ENCODE measurements around the gene TXNDC12. TPM values are rescaled to one million over a fixed set of nuclear protein-coding genes. Genes with fewer than 3 reads are reported as not detected.

Gene TXNDC12
- total and polyA plus RNA-seq, 9 of the 15 experiments (the other 6 are each of a cell fraction or from before 2014, with no cell fraction given) = 17.0 to 60.8 (median 37.8) TPM

- Histone ChIP-seq H3K27me3 (ENCODE audit: control insufficient read depth in 2 of 2, insufficient read depth in 2 of 2, low read length in 2 of 2) (no peaks in the 10 kb centered on the region; a peak in 1 of 5 replicates), H2AFZ (ENCODE audit: low read depth, low read length) (peak overlapping the region; percentile 86), H3K36me3 (ENCODE audit: control insufficient read depth, insufficient read depth, low read length) (peaks cover 42% of the 10 kb centered on the region), H3K79me2 (ENCODE audit: control insufficient read depth, insufficient read depth, low read length) (peaks cover 80% of the 10 kb centered on the region), H3K4me2 (ENCODE audit: insufficient read depth, low read length) (peak overlapping the region; percentile 99), H3K27ac (ENCODE audit: extremely low read depth, low read depth, low read length) (peak overlapping the region; percentile 94), H3K9ac (ENCODE audit: insufficient read depth in 1 of 2, low read depth in 2 of 2, low read length in 2 of 2) (peak overlapping the region; percentile 93 to 94), H3K9me3 (replicated peaks; ENCODE audit: control insufficient read depth, insufficient read depth, low read depth, low read length) (no peaks in the 10 kb centered on the region), H3K4me1 (replicated peaks in 1 of 2; ENCODE audit: control insufficient read depth in 2 of 2, insufficient read depth in 2 of 2, low read length in 2 of 2) (peaks cover 5 to 16% of the 10 kb centered on the region in 2 experiments), H3K4me3 (peak overlapping the region; percentile 83), H4K20me1 (replicated peaks; ENCODE audit: control insufficient read depth, insufficient read depth, low read length) (no peaks in the 10 kb centered on the region), H3K9me1 (ENCODE audit: control insufficient read depth, insufficient read depth, low read length) (no peaks in the 10 kb centered on the region)
- POLR2A ChIA-PET = interaction anchor here (0.6 to 3.8 kb wide), 11 partner anchors 8 to 1854 kb away, joined by 3 to 32 read pairs (median 4); no protein-coding TSS in a partner anchor
- 0% methylated on average over 4 of the region's 4 CpGs for WGBS (ENCODE audit: insufficient coverage, low coverage, missing lambda C conversion rate)
- intact Hi-C loops (cut with micrococcal nuclease) = loop anchor here (5.0 kb wide), 1 partner anchor 495 kb away; the partner anchor contains the start of gene TUT4
- no peak for ATAC-seq
- FAIRE-seq = no peak
- no peak for DNase-seq (ENCODE audit: extremely low read depth in 1 of 4, low spot score in 3 of 4)
- CTCF ChIA-PET (ENCODE audit: low intra/inter-chr PET ratio) = no interaction called here
- in situ Hi-C loops (cut with MboI) = no loop called here
- TF ChIP-seq NFATC3 (IDR thresholded peaks at IDR 0.05) (peak; percentile 15; the same call in 1 of the 2 replicates), TRIM24 (IDR thresholded peaks at IDR 0.05) (no peak), SP2 (IDR thresholded peaks at IDR 0.05; ENCODE audit: extremely low read depth, low read depth, low read length, poor library complexity, severe bottlenecking) (no peak), NR2C1 (IDR thresholded peaks at IDR 0.05) (no peak), NR2C1 (tag; IDR thresholded peaks at IDR 0.05) (no peak), LARP7 (IDR thresholded peaks at IDR 0.05) (no peak), FOXA3 (CRISPR knock-in tag; conservative IDR thresholded peaks at IDR 0.05 in 1 of 2, IDR thresholded peaks at IDR 0.05 in 1 of 2) (peak in 1 of 2 experiments; percentile 32; a peak in 1 of 4 replicates), BDP1 (IDR thresholded peaks at IDR 0.05; ENCODE audit: insufficient read depth, insufficient read length) (no peak), ESRRB (CRISPR knock-in tag; IDR thresholded peaks at IDR 0.05; ENCODE audit: borderline replicate concordance) (0 out of 2 replicates have a peak, but pooled peaks have one; percentile 47), SMARCC2 (IDR thresholded peaks at IDR 0.05; ENCODE audit: low read depth) (0 out of 2 replicates have a peak, but pooled peaks have one; percentile 2), CHD1 (IDR thresholded peaks at IDR 0.05; ENCODE audit: low read length) (no peak), PATZ1 (CRISPR knock-in tag; IDR thresholded peaks at IDR 0.05; ENCODE audit: borderline replicate concordance) (no peak), NFE2 (IDR thresholded peaks at IDR 0.05; ENCODE audit: low read depth) (no peak), HMBOX1 (IDR thresholded peaks at IDR 0.05) (peak; percentile 87), STAT5A (IDR thresholded peaks at IDR 0.05; ENCODE audit: borderline replicate concordance, low read length) (no peak)
- no TSS peak for BruUV-seq (replicated peaks)
These were observed 1.9 kb upstream of the TXNDC12 start for GRCh38 chr1:52056937-52057231.
